ENCODE data around the gene MIPOL1.
"Not testable (repeated sequence)": the region's sequence is repeated elsewhere in the genome, so short reads cannot be mapped to it uniquely, and the experiment has no call there.

The MIPOL1 gene

DNA sequence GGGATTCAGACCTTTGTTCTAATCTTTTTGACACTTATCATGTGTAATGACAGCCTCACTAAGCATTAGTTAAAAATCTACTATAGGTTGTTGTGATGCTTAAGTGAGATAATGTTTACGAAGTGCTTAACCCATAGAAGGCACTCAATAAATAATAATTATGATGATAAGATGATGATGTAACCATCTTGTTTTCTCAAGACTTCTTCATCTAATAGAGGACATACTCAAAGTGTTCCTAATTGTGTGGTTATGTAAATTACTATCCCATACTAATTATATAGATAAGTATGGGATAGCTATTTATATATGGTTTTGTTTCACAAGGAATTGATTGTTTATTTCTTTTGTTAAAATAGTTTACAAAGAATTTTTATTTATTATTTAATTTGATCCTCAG lies 76.9 kb downstream of the MIPOL1 start:
- Mint-ChIP-seq H3K4me3 (no peak overlapping the region), H3K4me1 (ENCODE audit: low read depth) (no peaks in the 10 kb centered on the region), H3K9me3 (ENCODE audit: low read depth) (no peaks in the 10 kb centered on the region), H3K27ac (no peak overlapping the region), H3K27me3 (no peaks in the 10 kb centered on the region), H3K36me3 (no peaks in the 10 kb centered on the region)

DNA sequence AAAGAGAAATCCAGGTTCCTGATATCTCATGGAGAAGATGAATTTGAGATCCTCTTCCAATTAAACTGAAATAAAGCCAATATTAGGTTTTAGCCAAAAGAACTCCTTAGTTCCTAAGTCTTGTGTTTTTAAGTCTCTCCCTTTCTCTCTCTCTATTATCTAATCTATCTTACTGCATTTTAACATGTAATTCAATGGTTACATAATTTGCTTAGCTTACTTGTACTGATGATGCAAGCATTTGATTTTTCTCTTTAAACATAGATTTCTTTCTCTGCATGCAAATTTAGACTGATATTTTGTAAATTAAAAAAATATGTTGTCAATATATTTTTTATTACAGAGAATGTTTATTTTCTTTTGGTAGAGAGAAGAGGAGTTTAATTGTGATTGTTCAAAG lies 78.2 kb downstream of the MIPOL1 start:
- Mint-ChIP-seq H3K36me3 (no peaks in the 10 kb centered on the region), H3K27ac (no peak overlapping the region), H3K27me3 (no peaks in the 10 kb centered on the region), H3K4me3 (no peak overlapping the region), H3K9me3 (ENCODE audit: low read depth) (no peaks in the 10 kb centered on the region), H3K4me1 (ENCODE audit: low read depth) (no peaks in the 10 kb centered on the region)

DNA sequence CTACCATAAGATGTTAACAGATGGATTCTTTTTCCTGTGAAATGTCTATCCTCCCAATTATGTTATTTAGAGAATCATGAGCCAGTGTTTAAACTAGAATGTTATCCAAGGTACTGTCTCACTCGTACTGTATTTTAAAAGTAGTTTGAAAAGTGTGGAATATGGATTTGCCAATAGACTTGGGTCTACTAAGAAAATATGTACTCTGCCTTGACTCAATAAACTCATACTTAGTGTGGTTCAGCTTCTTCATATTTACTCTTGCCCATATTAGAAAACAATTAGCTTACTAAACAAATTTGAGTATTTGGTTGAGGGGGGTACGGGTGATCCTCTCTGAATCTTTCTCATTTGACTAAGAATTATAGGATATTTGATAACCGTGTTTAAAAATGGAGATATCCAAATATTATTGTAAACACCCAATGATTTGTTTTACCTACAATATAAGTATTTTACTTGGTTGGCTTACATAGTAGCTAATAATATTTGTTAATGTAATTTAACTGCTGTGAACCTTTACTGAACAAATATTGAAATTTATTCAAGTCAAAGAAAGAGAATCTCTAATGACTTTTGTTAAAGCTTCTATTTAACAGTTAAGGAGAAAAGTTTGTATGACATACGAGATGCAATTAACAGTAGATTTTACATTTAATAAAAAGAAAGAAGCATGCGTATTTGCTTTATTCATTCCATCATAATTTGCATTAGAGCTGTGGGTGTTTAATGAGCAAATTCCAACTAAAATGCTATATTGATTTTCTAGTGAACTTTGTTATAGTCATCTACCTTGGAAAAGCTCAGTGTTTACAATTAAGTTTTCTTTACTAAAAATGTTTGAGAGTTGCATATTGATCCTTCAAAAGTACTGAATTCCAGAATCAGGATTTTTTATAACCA lies 81.2 kb downstream of the MIPOL1 start:
- H3K9me3 Mint-ChIP-seq (ENCODE audit: low read depth) = no peaks in the 10 kb centered on the region
- H3K36me3 Mint-ChIP-seq = no peaks in the 10 kb centered on the region
- no peak overlapping the region for H3K4me3 Mint-ChIP-seq
- no peaks in the 10 kb centered on the region for H3K4me1 Mint-ChIP-seq (ENCODE audit: low read depth)
- no peaks in the 10 kb centered on the region for H3K27me3 Mint-ChIP-seq
- no peak overlapping the region for H3K27ac Mint-ChIP-seq

DNA sequence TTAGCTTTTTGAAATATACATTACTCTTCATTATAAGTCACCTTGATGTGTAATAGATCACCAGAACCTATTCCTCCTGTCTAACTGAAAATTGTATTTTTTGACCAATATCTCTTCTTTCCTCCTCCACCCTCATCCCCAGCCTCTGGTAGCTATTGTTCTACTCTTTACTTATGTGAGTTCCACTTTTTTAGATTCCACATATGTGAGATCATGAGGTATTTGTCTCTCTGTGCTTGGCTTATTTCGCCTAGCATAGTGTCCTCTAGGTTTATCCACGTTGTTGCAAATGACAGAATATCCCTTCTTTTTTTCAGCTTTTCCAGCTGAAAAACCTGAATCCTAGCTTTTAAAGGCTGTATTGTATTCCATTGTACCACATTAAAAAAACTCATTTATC lies 82.1 kb downstream of the MIPOL1 start:
- Mint-ChIP-seq H3K27me3 (no peaks in the 10 kb centered on the region), H3K36me3 (no peaks in the 10 kb centered on the region), H3K4me1 (ENCODE audit: low read depth) (no peaks in the 10 kb centered on the region), H3K9me3 (ENCODE audit: low read depth) (no peaks in the 10 kb centered on the region), H3K4me3 (no peak overlapping the region), H3K27ac (no peak overlapping the region)

DNA sequence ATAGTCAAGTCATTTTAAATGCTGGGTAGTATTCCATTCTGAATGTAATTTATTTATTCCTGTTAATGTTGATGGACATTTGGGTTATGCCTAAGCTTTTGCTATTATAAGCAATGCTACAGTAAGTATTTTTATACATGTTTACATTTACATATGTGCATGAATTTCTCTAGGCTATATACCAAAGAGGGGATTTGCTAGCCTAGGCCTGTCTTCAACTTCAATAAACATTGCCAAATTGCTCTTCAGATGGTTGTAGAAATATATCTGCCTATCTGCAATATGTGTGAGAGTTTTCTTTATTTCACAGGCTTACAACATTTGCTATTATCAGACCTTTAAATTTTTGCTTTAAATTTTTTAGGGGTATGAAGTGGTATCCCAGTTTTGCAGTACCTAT lies 87.0 kb downstream of the MIPOL1 start:
- no peak overlapping the region for H3K27ac Mint-ChIP-seq
- no peak overlapping the region for H3K4me3 Mint-ChIP-seq
- H3K36me3 Mint-ChIP-seq = no peaks in the 10 kb centered on the region
- no peaks in the 10 kb centered on the region for H3K27me3 Mint-ChIP-seq
- peaks cover 3% of the 10 kb centered on the region for H3K9me3 Mint-ChIP-seq (ENCODE audit: low read depth)
- no peaks in the 10 kb centered on the region for H3K4me1 Mint-ChIP-seq (ENCODE audit: low read depth)

DNA sequence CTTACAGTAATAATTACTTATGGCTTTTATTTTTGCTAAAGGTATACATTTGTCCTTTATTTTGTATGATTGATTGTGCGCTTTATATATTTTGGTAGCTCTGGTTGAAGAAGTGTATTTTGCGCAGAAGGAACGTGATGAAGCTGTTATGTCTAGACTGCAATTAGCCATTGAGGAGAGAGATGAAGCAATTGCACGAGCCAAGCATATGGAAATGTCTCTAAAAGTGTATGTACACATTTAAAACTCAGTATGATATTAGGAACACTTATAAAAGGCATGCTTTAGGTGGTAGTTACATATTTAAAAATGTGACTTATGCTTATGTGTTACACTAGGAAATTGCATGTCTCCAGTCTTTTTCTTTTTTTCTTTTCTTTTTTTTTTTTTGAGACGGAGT lies 87.5 kb downstream of the MIPOL1 start:
- H3K4me3 Mint-ChIP-seq = no peak overlapping the region
- H3K9me3 Mint-ChIP-seq (ENCODE audit: low read depth) = peaks cover 3% of the 10 kb centered on the region
- no peaks in the 10 kb centered on the region for H3K4me1 Mint-ChIP-seq (ENCODE audit: low read depth)
- H3K27ac Mint-ChIP-seq = no peak overlapping the region
- no peaks in the 10 kb centered on the region for H3K36me3 Mint-ChIP-seq
- no peaks in the 10 kb centered on the region for H3K27me3 Mint-ChIP-seq

DNA sequence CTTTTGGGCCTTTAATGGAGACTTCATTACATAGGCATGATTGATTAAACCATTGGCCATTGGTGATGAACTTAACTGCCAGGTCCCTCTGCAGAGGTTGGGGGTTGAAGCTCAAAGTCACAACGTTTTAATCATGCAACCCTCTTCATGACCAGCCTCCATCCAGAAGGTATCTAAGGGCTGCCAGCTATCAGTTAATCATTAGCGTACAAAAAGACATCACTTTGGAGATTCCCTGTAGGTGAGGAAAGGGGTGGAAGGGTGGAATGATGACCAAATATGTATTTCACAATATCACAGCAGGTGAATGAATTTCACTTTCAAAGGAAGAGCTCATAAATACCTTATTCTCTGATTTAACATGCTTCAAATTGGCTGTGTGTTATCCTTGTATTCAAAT lies 92.0 kb downstream of the MIPOL1 start:
- Mint-ChIP-seq H3K36me3 (no peaks in the 10 kb centered on the region), H3K27ac (no peak overlapping the region), H3K4me3 (no peak overlapping the region), H3K9me3 (ENCODE audit: low read depth) (peaks cover 3% of the 10 kb centered on the region), H3K4me1 (ENCODE audit: low read depth) (no peaks in the 10 kb centered on the region), H3K27me3 (no peaks in the 10 kb centered on the region)

DNA sequence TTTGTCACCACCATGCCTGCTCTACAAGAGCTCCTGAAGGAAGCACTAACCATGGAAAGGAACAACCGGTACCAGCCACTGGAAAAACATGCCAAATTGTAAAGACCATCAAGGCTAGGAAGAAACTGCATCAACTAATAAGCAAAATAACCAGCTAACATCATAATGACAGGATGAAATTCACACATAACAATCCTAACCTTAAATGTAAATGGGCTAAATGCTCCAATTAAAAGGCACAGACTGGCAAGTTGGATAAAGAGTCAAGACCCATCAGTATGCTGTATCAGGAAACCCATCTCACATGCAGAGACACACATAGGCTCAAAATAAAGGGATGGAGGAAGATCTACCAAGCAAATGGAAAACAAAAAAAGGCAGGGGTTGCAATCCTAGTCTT lies 97.5 kb downstream of the MIPOL1 start:
- not testable (repeated sequence) for H3K27ac Mint-ChIP-seq; H3K27me3 Mint-ChIP-seq; H3K4me3 Mint-ChIP-seq; H3K36me3 Mint-ChIP-seq; H3K9me3 Mint-ChIP-seq (ENCODE audit: low read depth); H3K4me1 Mint-ChIP-seq (ENCODE audit: low read depth)

DNA sequence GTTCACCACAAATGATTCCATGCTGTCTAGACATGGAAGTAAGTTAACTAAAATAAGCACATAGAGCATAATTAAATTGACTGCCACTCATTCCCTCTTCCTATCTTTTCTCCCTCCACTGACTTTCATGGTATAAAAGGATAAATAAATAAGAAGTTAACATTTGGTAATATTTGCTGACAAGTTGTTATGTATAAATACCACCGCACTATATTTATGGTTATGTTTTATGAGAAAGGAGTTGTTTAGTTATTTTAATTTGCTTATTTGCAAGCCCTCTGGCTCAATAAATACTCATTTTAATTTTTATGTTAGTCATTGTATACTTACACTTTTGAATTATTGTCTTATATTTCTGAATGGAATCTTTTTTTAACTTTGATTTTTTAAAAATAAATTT lies 113.5 kb downstream of the MIPOL1 start:
- H3K27ac Mint-ChIP-seq = no peak overlapping the region
- H3K9me3 Mint-ChIP-seq (ENCODE audit: low read depth) = peaks cover 15% of the 10 kb centered on the region
- no peaks in the 10 kb centered on the region for H3K36me3 Mint-ChIP-seq
- no peaks in the 10 kb centered on the region for H3K27me3 Mint-ChIP-seq
- no peaks in the 10 kb centered on the region for H3K4me1 Mint-ChIP-seq (ENCODE audit: low read depth)
- no peak overlapping the region for H3K4me3 Mint-ChIP-seq

DNA sequence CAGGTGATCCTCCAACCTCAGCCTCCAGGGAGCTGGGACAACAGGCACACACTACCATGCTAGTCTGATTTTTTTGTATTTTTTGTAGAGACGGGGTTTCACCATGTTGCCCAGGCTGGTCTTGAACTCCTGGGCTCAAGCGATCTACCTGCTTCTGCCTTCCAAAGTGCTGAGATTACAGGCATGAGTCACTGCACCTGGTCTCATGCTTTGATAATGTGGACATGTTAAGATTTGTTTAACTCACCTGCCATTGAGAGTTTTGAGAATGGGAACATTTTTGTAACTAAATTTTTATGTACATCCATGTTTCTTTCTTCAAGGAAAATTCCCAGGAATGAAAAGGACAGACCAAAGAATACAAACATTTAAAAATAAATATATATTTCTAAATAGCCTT lies 121.2 kb downstream of the MIPOL1 start:
- Mint-ChIP-seq H3K27ac (no peak overlapping the region), H3K27me3 (no peaks in the 10 kb centered on the region), H3K36me3 (no peaks in the 10 kb centered on the region), H3K9me3 (ENCODE audit: low read depth) (peaks cover 9% of the 10 kb centered on the region), H3K4me1 (ENCODE audit: low read depth) (no peaks in the 10 kb centered on the region), H3K4me3 (no peak overlapping the region)

DNA sequence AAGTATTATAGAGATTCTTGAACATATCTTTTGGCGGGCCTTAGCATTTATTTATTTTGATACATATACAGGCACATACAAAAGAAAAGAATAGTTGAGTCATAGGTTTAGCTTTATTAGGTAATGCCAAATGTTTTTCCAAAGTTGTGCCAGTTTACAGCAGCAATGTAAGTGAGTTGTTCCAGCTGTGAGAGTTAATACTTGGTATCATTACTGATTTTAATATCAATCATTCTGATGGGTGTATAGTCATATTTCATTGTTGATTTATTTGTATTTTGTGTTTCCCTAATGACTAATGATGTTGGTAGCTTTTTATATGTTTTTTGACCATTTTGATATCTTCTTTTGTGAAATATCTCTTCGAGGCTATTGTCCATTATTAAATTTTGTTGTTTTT lies 122.4 kb downstream of the MIPOL1 start:
- no peak overlapping the region for H3K27ac Mint-ChIP-seq
- no peaks in the 10 kb centered on the region for H3K4me1 Mint-ChIP-seq (ENCODE audit: low read depth)
- H3K4me3 Mint-ChIP-seq = no peak overlapping the region
- H3K27me3 Mint-ChIP-seq = no peaks in the 10 kb centered on the region
- peaks cover 7% of the 10 kb centered on the region for H3K9me3 Mint-ChIP-seq (ENCODE audit: low read depth)
- H3K36me3 Mint-ChIP-seq = no peaks in the 10 kb centered on the region

DNA sequence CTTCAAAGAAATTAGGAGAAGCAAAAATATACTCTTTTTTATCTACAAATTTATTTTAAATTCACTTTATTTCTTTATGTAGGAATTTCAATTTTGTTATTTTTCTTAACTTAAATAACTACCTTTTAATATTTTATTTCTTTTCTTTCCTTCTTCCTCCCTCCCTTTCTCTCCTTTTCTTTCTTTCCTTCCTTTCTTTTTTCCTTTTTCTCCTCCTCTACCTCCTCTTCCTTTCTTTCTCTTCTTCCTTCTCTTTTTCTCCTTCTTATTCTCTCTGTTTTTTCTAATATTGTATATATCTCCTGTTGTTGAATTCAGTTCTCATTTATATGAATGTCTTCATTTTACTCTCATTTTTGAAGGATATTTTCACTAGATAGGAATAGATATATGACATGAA lies 127.6 kb downstream of the MIPOL1 start:
- Mint-ChIP-seq H3K27ac (no peak overlapping the region), H3K4me1 (ENCODE audit: low read depth) (no peaks in the 10 kb centered on the region), H3K27me3 (no peaks in the 10 kb centered on the region), H3K4me3 (no peak overlapping the region), H3K9me3 (ENCODE audit: low read depth) (peaks cover 4% of the 10 kb centered on the region), H3K36me3 (no peaks in the 10 kb centered on the region)

DNA sequence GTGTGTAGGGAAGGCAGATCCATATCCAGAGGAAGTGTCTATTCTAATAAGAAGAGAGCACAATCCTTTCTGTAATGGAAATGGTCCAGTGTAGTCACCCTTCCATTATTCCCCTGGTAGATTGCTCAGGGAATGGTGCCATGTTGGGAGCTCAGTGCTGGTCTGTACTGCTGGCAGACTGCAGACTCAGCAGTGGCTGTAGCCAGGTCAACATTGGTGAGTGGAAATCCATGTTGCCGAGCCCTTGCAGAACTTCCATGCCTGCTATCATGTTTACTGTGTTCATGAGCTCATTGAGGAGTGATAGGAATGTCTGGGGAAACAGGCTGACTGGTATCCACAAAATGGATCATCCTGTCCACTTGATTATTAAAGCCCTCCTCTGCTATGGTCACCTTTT lies 128.7 kb downstream of the MIPOL1 start:
- Mint-ChIP-seq H3K9me3 (ENCODE audit: low read depth) (peaks cover 4% of the 10 kb centered on the region), H3K27me3 (no peaks in the 10 kb centered on the region), H3K4me3 (no peak overlapping the region), H3K4me1 (ENCODE audit: low read depth) (no peaks in the 10 kb centered on the region), H3K27ac (no peak overlapping the region), H3K36me3 (no peaks in the 10 kb centered on the region)

DNA sequence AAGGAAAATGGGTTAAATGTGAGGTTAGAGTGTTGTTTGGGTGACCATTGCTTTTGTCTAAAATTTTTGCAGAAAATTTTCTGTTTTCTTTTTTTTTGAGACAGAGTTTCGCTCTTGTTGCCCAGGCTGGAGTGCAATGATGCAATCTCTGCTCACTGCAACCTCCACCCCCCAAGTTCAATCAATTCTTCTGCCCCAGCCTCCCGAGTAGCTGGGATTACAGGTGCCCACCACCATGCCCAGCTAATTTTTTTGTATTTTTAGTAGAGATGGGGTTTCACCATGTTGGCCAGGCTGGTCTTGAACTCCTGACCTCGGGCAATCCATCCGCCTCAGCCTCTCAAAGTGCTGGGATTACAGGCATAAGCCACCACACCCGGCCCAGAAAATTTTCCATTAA lies 130.2 kb downstream of the MIPOL1 start:
- not testable (repeated sequence) for H3K36me3 Mint-ChIP-seq; H3K27me3 Mint-ChIP-seq; H3K4me3 Mint-ChIP-seq; H3K27ac Mint-ChIP-seq; H3K9me3 Mint-ChIP-seq (ENCODE audit: low read depth); H3K4me1 Mint-ChIP-seq (ENCODE audit: low read depth)

DNA sequence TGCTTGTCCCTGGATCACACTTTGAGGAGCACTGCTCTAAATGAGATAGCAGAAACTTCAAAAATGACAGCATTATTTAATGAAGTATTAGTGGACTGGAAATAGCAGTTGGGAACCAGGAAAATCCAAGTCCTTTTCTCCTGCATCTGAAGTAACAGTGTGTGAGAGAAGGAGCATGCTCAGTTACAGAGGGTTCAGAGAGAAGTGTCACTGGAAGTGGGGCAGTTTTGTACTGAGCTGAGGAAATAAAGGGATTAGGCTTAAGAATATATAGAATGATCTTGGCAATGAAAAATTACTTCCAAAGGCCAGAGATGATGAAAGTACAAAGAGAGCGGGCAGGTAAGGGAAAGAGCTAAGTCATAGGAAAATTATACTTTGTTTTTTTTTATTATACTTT lies 130.9 kb downstream of the MIPOL1 start:
- Mint-ChIP-seq H3K27me3 (no peaks in the 10 kb centered on the region), H3K4me1 (ENCODE audit: low read depth) (no peaks in the 10 kb centered on the region), H3K9me3 (ENCODE audit: low read depth) (peaks cover 4% of the 10 kb centered on the region), H3K27ac (no peak overlapping the region), H3K4me3 (no peak overlapping the region), H3K36me3 (no peaks in the 10 kb centered on the region)

Data from activated naive CD8-positive, alpha-beta T cell (primary cell).